ENCODE data around the gene TNRC6B. TPM values are rescaled to one million over a fixed set of nuclear protein-coding genes. Genes with fewer than 3 reads are reported as not detected.
"Not testable (repeated sequence)": the region's sequence is repeated elsewhere in the genome, so short reads cannot be mapped to it uniquely, and the experiment has no call there.

Gene TNRC6B
- total and polyA plus RNA-seq, 3 experiments from 2014 or later, result 32.8 to 109 (median 37.8) TPM

GRCh38 chr22:40374567-40374966 is 196.8 kb downstream of the TNRC6B start:
- Mint-ChIP-seq H3K27me3 (no peaks in the 10 kb centered on the region), H3K4me1 (peaks cover 29 to 53% (median 47%) of the 10 kb centered on the region in 3 donors), H3K27ac (no peak overlapping the region), H3K9me3 (no peaks in the 10 kb centered on the region), H3K4me3 (no peak overlapping the region), H3K36me3 (peaks cover 0 to 21% (median 3%) of the 10 kb centered on the region in 3 donors)
- POLR2A ChIA-PET, result no interaction called here
- no peak for DNase-seq
- no peaks in the 10 kb centered on the region for H3K36me3 ChIP-seq (ENCODE audit: insufficient read depth, low read length)
- no peaks in the 10 kb centered on the region for H3K27me3 ChIP-seq (ENCODE audit: insufficient read depth, low read length, poor library complexity, severe bottlenecking)
- H3K27ac ChIP-seq (ENCODE audit: low read depth, low read length), result no peak overlapping the region
- no peaks in the 10 kb centered on the region for H3K9me3 ChIP-seq (ENCODE audit: low read length)
- no peak overlapping the region for H3K4me3 ChIP-seq (ENCODE audit: low read length)
- CTCF ChIA-PET, result no interaction called here
- H3K4me1 ChIP-seq (ENCODE audit: insufficient read depth, low read length), result peaks cover 25% of the 10 kb centered on the region

- Histone ChIP-seq H3K4me3 (ENCODE audit: low read length) (no peak overlapping the region), H3K27ac (ENCODE audit: low read depth, low read length) (no peak overlapping the region), H3K36me3 (ENCODE audit: insufficient read depth, low read length) (no peaks in the 10 kb centered on the region), H3K4me1 (ENCODE audit: insufficient read depth, low read length) (peaks cover 22% of the 10 kb centered on the region), H3K27me3 (ENCODE audit: insufficient read depth, low read length, poor library complexity, severe bottlenecking) (no peaks in the 10 kb centered on the region), H3K9me3 (ENCODE audit: low read length) (no peaks in the 10 kb centered on the region)
- ChIA-PET POLR2A (no interaction called here), CTCF (interaction anchor here (0.6 to 1.1 kb wide), 2 partner anchors 20 to 112 kb away, joined by 3 to 4 read pairs; no protein-coding TSS in a partner anchor)
- Mint-ChIP-seq H3K4me3 (peak overlapping the region in 2 of 7 donors; percentile 2 to 43), H3K9me3 (no peaks in the 10 kb centered on the region), H3K4me1 (peaks cover 25 to 49% (median 44%) of the 10 kb centered on the region in 3 donors), H3K36me3 (peaks cover 0 to 21% (median 3%) of the 10 kb centered on the region in 3 donors), H3K27ac (peak overlapping the region in 3 of 8 donors; percentile 36 to 61 (median 54)), H3K27me3 (no peaks in the 10 kb centered on the region)
- DNase-seq, result no peak
Measured at GRCh38 chr22:40376149-40376548, 198.4 kb downstream of the TNRC6B start.

- no peak overlapping the region for H3K27ac ChIP-seq (ENCODE audit: low read depth, low read length)
- peaks cover 24 to 47% (median 43%) of the 10 kb centered on the region in 3 donors for H3K4me1 Mint-ChIP-seq
- H3K27ac Mint-ChIP-seq, result peak overlapping the region in 2 of 8 donors; percentile 15 to 61
- no peak overlapping the region for H3K4me3 Mint-ChIP-seq
- ChIA-PET POLR2A (no interaction called here), CTCF (no interaction called here)
- no peaks in the 10 kb centered on the region for H3K9me3 Mint-ChIP-seq
- no peak overlapping the region for H3K4me3 ChIP-seq (ENCODE audit: low read length)
- H3K36me3 Mint-ChIP-seq, result peaks cover 0 to 17% (median 3%) of the 10 kb centered on the region in 3 donors
- H3K27me3 Mint-ChIP-seq, result peaks cover 0 to 2% of the 10 kb centered on the region in 2 donors
- H3K27me3 ChIP-seq (ENCODE audit: insufficient read depth, low read length, poor library complexity, severe bottlenecking), result no peaks in the 10 kb centered on the region
- no peak for DNase-seq
- H3K36me3 ChIP-seq (ENCODE audit: insufficient read depth, low read length), result no peaks in the 10 kb centered on the region
- no peaks in the 10 kb centered on the region for H3K9me3 ChIP-seq (ENCODE audit: low read length)
- H3K4me1 ChIP-seq (ENCODE audit: insufficient read depth, low read length), result peaks cover 11% of the 10 kb centered on the region
Measured at GRCh38 chr22:40377931-40378330, 200.2 kb downstream of the TNRC6B start.

GRCh38 chr22:40378448-40378847 is 200.7 kb downstream of the TNRC6B start:
- H3K9me3 ChIP-seq (ENCODE audit: low read length); H3K36me3 ChIP-seq (ENCODE audit: insufficient read depth, low read length); H3K27ac ChIP-seq (ENCODE audit: low read depth, low read length); POLR2A ChIA-PET; H3K4me3 ChIP-seq (ENCODE audit: low read length); H3K27me3 ChIP-seq (ENCODE audit: insufficient read depth, low read length, poor library complexity, severe bottlenecking); H3K4me3 Mint-ChIP-seq; H3K9me3 Mint-ChIP-seq; DNase-seq; H3K27me3 Mint-ChIP-seq; H3K27ac Mint-ChIP-seq: not testable (repeated sequence)
- peaks cover 23 to 45% (median 39%) of the 10 kb centered on the region in 3 donors for H3K4me1 Mint-ChIP-seq
- peaks cover 15% of the 10 kb centered on the region for H3K4me1 ChIP-seq (ENCODE audit: insufficient read depth, low read length)
- CTCF ChIA-PET, result interaction anchor here (1.4 kb wide), 1 partner anchor 12 kb away, joined by 3 read pairs; no protein-coding TSS in a partner anchor
- H3K36me3 Mint-ChIP-seq, result peaks cover 0 to 13% (median 3%) of the 10 kb centered on the region in 3 donors

GRCh38 chr22:40381461-40381860 is 203.7 kb downstream of the TNRC6B start:
- H3K27me3 ChIP-seq (ENCODE audit: insufficient read depth, low read length, poor library complexity, severe bottlenecking), result no peaks in the 10 kb centered on the region
- H3K4me1 ChIP-seq (ENCODE audit: insufficient read depth, low read length), result peaks cover 39% of the 10 kb centered on the region
- H3K27ac ChIP-seq (ENCODE audit: low read depth, low read length), result no peak overlapping the region
- H3K4me1 Mint-ChIP-seq, result peaks cover 35 to 54% (median 47%) of the 10 kb centered on the region in 3 donors
- DNase-seq, result no peak
- peaks cover 0 to 3% (median 2%) of the 10 kb centered on the region in 3 donors for H3K36me3 Mint-ChIP-seq
- H3K36me3 ChIP-seq (ENCODE audit: insufficient read depth, low read length), result no peaks in the 10 kb centered on the region
- no peaks in the 10 kb centered on the region for H3K9me3 Mint-ChIP-seq
- H3K4me3 ChIP-seq (ENCODE audit: low read length), result no peak overlapping the region
- ChIA-PET POLR2A (no interaction called here), CTCF (no interaction called here)
- no peaks in the 10 kb centered on the region for H3K9me3 ChIP-seq (ENCODE audit: low read length)
- peaks cover 0 to 2% of the 10 kb centered on the region in 2 donors for H3K27me3 Mint-ChIP-seq
- no peak overlapping the region for H3K4me3 Mint-ChIP-seq
- peak overlapping the region in 1 of 8 donors; percentile 77 for H3K27ac Mint-ChIP-seq

GRCh38 chr22:40383905-40384304 is 206.2 kb downstream of the TNRC6B start:
- Mint-ChIP-seq H3K27me3 (peaks cover 0 to 2% of the 10 kb centered on the region in 2 donors), H3K36me3 (peaks cover 0 to 11% (median 9%) of the 10 kb centered on the region in 3 donors), H3K4me1 (peaks cover 47 to 66% (median 61%) of the 10 kb centered on the region in 3 donors), H3K27ac (peak overlapping the region in 7 of 8 donors; percentile 26 to 94 (median 71)), H3K9me3 (no peaks in the 10 kb centered on the region), H3K4me3 (peak overlapping the region in 4 of 7 donors; percentile 9 to 41 (median 22))
- no peaks in the 10 kb centered on the region for H3K9me3 ChIP-seq (ENCODE audit: low read length)
- CTCF ChIA-PET, result interaction anchor here (1.7 kb wide), 1 partner anchor 37 kb away, joined by 4 read pairs; the partner anchor contains the start of gene ADSL
- POLR2A ChIA-PET, result no interaction called here
- no peak for DNase-seq
- no peak overlapping the region for H3K27ac ChIP-seq (ENCODE audit: low read depth, low read length)
- H3K27me3 ChIP-seq (ENCODE audit: insufficient read depth, low read length, poor library complexity, severe bottlenecking), result no peaks in the 10 kb centered on the region
- H3K4me3 ChIP-seq (ENCODE audit: low read length), result no peak overlapping the region
- no peaks in the 10 kb centered on the region for H3K36me3 ChIP-seq (ENCODE audit: insufficient read depth, low read length)
- peaks cover 51% of the 10 kb centered on the region for H3K4me1 ChIP-seq (ENCODE audit: insufficient read depth, low read length)

- peak overlapping the region; percentile 53 to 90 (median 85) for H3K4me3 Mint-ChIP-seq
- CTCF ChIA-PET, result interaction anchor here (1.4 to 1.7 kb wide), 2 partner anchors 17 to 39 kb away, joined by 4 read pairs; partner anchors contain the start of gene ADSL
- DNase-seq, result peak in 2 of 5 donors; percentile 41 to 66
- no peaks in the 10 kb centered on the region for H3K36me3 ChIP-seq (ENCODE audit: insufficient read depth, low read length)
- H3K9me3 Mint-ChIP-seq, result no peaks in the 10 kb centered on the region
- no peak overlapping the region for H3K27ac ChIP-seq (ENCODE audit: low read depth, low read length)
- H3K4me1 Mint-ChIP-seq, result peaks cover 45 to 56% (median 55%) of the 10 kb centered on the region in 3 donors
- peak overlapping the region; percentile 67 to 94 (median 92) for H3K27ac Mint-ChIP-seq
- H3K4me3 ChIP-seq (ENCODE audit: low read length), result peak overlapping the region; percentile 10
- H3K36me3 Mint-ChIP-seq, result peaks cover 0 to 12% (median 11%) of the 10 kb centered on the region in 3 donors
- no peaks in the 10 kb centered on the region for H3K9me3 ChIP-seq (ENCODE audit: low read length)
- H3K4me1 ChIP-seq (ENCODE audit: insufficient read depth, low read length), result peaks cover 51% of the 10 kb centered on the region
- H3K27me3 ChIP-seq (ENCODE audit: insufficient read depth, low read length, poor library complexity, severe bottlenecking), result no peaks in the 10 kb centered on the region
- peaks cover 0 to 2% of the 10 kb centered on the region in 2 donors for H3K27me3 Mint-ChIP-seq
- POLR2A ChIA-PET, result interaction anchor here (0.6 to 0.8 kb wide), 2 partner anchors 139 to 300 kb away, joined by 3 read pairs; no protein-coding TSS in a partner anchor
Measured at GRCh38 chr22:40385036-40385782, 207.5 kb downstream of the TNRC6B start.
